OCI-LY1 (cell line): ENCODE data around the gene IL36G.

Experiments used
- EZH2 ChIP-seq: fragments of 200-600 bp; sonication (generic), shearing (Covaris generic); IDR thresholded peaks from 2 replicates; pipeline ENCODE4 v1.8.0; 2017; ENCODE audit warnings: borderline replicate concordance, mixed run types, mild to moderate bottlenecking, antibody characterized with exemption, low read length, moderate library complexity, mixed read lengths
- TF ChIP-seq, protein P1 (sequence below): fragments of 200-600 bp; sonication (generic), shearing (Covaris generic); IDR thresholded peaks from 2 replicates; pipeline ENCODE4 v1.5.1; 2017; ENCODE audit warnings: mild to moderate bottlenecking, antibody characterized with exemption, low read length, moderate library complexity, mixed read lengths

DNA sequence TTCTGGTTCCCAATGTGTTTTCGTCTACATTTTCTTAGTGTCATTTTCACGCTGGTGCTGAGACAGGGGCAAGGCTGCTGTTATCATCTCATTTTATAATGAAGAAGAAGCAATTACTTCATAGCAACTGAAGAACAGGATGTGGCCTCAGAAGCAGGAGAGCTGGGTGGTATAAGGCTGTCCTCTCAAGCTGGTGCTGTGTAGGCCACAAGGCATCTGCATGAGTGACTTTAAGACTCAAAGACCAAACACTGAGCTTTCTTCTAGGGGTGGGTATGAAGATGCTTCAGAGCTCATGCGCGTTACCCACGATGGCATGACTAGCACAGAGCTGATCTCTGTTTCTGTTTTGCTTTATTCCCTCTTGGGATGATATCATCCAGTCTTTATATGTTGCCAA is 7.3 kb downstream of the IL36G start:
- TF ChIP-seq, protein P1, sequence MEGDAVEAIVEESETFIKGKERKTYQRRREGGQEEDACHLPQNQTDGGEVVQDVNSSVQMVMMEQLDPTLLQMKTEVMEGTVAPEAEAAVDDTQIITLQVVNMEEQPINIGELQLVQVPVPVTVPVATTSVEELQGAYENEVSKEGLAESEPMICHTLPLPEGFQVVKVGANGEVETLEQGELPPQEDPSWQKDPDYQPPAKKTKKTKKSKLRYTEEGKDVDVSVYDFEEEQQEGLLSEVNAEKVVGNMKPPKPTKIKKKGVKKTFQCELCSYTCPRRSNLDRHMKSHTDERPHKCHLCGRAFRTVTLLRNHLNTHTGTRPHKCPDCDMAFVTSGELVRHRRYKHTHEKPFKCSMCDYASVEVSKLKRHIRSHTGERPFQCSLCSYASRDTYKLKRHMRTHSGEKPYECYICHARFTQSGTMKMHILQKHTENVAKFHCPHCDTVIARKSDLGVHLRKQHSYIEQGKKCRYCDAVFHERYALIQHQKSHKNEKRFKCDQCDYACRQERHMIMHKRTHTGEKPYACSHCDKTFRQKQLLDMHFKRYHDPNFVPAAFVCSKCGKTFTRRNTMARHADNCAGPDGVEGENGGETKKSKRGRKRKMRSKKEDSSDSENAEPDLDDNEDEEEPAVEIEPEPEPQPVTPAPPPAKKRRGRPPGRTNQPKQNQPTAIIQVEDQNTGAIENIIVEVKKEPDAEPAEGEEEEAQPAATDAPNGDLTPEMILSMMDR: no peak
- TF ChIP-seq EZH2: no peak
